Right cardiac atrium (tissue), 5 donors: Measurements from ENCODE around the gene SLC16A2. TPM values are rescaled to one million over a fixed set of nuclear protein-coding genes. Genes with fewer than 3 reads are reported as not detected.
"Not testable (repeated sequence)": the region's sequence is repeated elsewhere in the genome, so short reads cannot be mapped to it uniquely, and the experiment has no call there.

Experiments
- ATAC-seq, 2 donors: fragments of 200-7000 bp; cut with Tn5 transposase; one replicate each; pipeline versions ENCODE4 v1.8.0 to v1.9.1; 2020; ENCODE audit warnings: moderate library complexity in 2 of 2, mild to moderate bottlenecking in 1 of 2
- DNase-seq, 3 donors: peaks; one replicate each; pipeline ENCODE4 v3.0.0-alpha.2; 2020
- H3K27ac ChIP-seq: one replicate; pipeline ENCODE4 v1.5.1; 2013; ENCODE audit warnings: mild to moderate bottlenecking, low read length, control low read depth, moderate library complexity
- H3K27me3 ChIP-seq: one replicate; pipeline ENCODE4 v1.6.1; 2013; ENCODE audit not compliant: control insufficient read depth, insufficient read depth
- H3K4me1 ChIP-seq: one replicate; pipeline ENCODE4 v1.6.1; 2013; ENCODE audit warnings: low read length; ENCODE audit not compliant: control insufficient read depth, insufficient read depth
- H3K4me3 ChIP-seq: one replicate; pipeline ENCODE4 v1.5.1; 2013; ENCODE audit warnings: low read length, control low read depth
- H3K9me3 ChIP-seq: one replicate; pipeline ENCODE4 v1.6.1; 2013; ENCODE audit warnings: low read length; ENCODE audit not compliant: control insufficient read depth
- WGBS: extraction: QIAGEN DNeasy Blood & Tissue Kit; methylation state at CpG from one replicate; pipeline ENCODE4 v1.1.7; 2013; 5-methylcytosine and 5-hydroxymethylcytosine counted together
- intact Hi-C, 4 donors: fragments of 100-400 bp; cut with DNase I; formaldehyde crosslinking; loops; one replicate each; pipeline versions ENCODE4 v1.11.0 to v1.14.0; 2022 to 2023
- polyA plus RNA-seq: library from polyadenylated mRNA; stranded (reverse); fragments of 200-250 nt; gene quantifications from one replicate; pipeline ENCODE4 v1.2.3, GENCODE V29; 2013
- total RNA-seq, 4 donors: library from RNA; stranded (reverse); fragmentation: NEBNext Ultra II Directional; extraction: Animal tissue kit (Norgen Biotek cat#: 25700); gene quantifications; one replicate each; pipeline ENCODE4 v1.2.1, GENCODE V29; 2021
- donor health status: healthy with polysubstance abuse.
- donor health status: DM: no; HTN: yes; CAD: no.
- donor health status: DM: no; HTN: no; CAD: no.
- donor health status: DM: no; HTN: yes; CAD: no; lungs with severe emphysema.
- donor health status: DM: yes; HTN: yes; CAD: no.

The SLC16A2 gene
- total and polyA plus RNA-seq, 5 donors = 6.8 to 17.7 (median 12.4) TPM

- Histone ChIP-seq H3K27me3 (no peaks in the 10 kb centered on the region), H3K27ac (no peak overlapping the region), H3K4me3 (no peak overlapping the region), H3K9me3 (no peaks in the 10 kb centered on the region), H3K4me1 (no peaks in the 10 kb centered on the region)
- intact Hi-C loops = loop anchor here in 1 of 4 donors (10.0 kb wide), 1 partner anchor 60 kb away; no protein-coding TSS in a partner anchor
- DNase-seq = no peak
- WGBS = 76% methylated on average over 6 of the region's 6 CpGs
- no peak for ATAC-seq
Observed at GRCh38 chrX:74445099-74445498, 23.8 kb downstream of the SLC16A2 start.

GRCh38 chrX:74446876-74447275, 25.6 kb downstream of the SLC16A2 start:
- intact Hi-C loops = loop anchor here in 1 of 4 donors (10.0 kb wide), 1 partner anchor 62 kb away; no protein-coding TSS in a partner anchor
- H3K9me3 ChIP-seq = no peaks in the 10 kb centered on the region
- no peak overlapping the region for H3K27ac ChIP-seq
- H3K4me3 ChIP-seq = no peak overlapping the region
- H3K27me3 ChIP-seq = no peaks in the 10 kb centered on the region
- H3K4me1 ChIP-seq = peaks cover 1% of the 10 kb centered on the region
- 92% methylated on average over 1 of the region's 1 CpG for WGBS
- DNase-seq (no peak), ATAC-seq (no peak)

GRCh38 chrX:74448669-74449068, 27.4 kb downstream of the SLC16A2 start:
- H3K27me3 ChIP-seq = no peaks in the 10 kb centered on the region
- H3K4me1 ChIP-seq = peaks cover 1% of the 10 kb centered on the region
- ATAC-seq (no peak), DNase-seq (no peak)
- no peak overlapping the region for H3K4me3 ChIP-seq
- intact Hi-C loops = loop anchor here in 1 of 4 donors (10.0 kb wide), 1 partner anchor 64 kb away; no protein-coding TSS in a partner anchor
- no peak overlapping the region for H3K27ac ChIP-seq
- no peaks in the 10 kb centered on the region for H3K9me3 ChIP-seq
- 96% methylated on average over 5 of the region's 5 CpGs for WGBS

GRCh38 chrX:74449322-74449936, 28.1 kb downstream of the SLC16A2 start:
- H3K27me3 ChIP-seq = no peaks in the 10 kb centered on the region
- intact Hi-C loops = loop anchor here in 1 of 4 donors (10.0 kb wide), 1 partner anchor 65 kb away; no protein-coding TSS in a partner anchor
- DNase-seq = no peak
- no peak overlapping the region for H3K4me3 ChIP-seq
- H3K9me3 ChIP-seq = no peaks in the 10 kb centered on the region
- peaks cover 1% of the 10 kb centered on the region for H3K4me1 ChIP-seq
- no peak overlapping the region for H3K27ac ChIP-seq
- ATAC-seq = no peak
- WGBS = 96% methylated on average over 2 of the region's 2 CpGs

- Histone ChIP-seq H3K4me1 (peaks cover 1% of the 10 kb centered on the region), H3K27ac (no peak overlapping the region), H3K9me3 (no peaks in the 10 kb centered on the region), H3K4me3 (no peak overlapping the region), H3K27me3 (no peaks in the 10 kb centered on the region)
- WGBS = 89% methylated on average over 3 of the region's 3 CpGs
- intact Hi-C loops = loop anchor here in 1 of 4 donors (10.0 kb wide), 1 partner anchor 65 kb away; no protein-coding TSS in a partner anchor
- ATAC-seq = no peak
- no peak for DNase-seq
Observed at GRCh38 chrX:74449937-74450330, 28.6 kb downstream of the SLC16A2 start.

- Histone ChIP-seq H3K4me1 (peaks cover 1% of the 10 kb centered on the region), H3K27me3 (no peaks in the 10 kb centered on the region), H3K9me3 (no peaks in the 10 kb centered on the region), H3K27ac (no peak overlapping the region), H3K4me3 (no peak overlapping the region)
- intact Hi-C loops = no loop called here
- 63% methylated on average over 1 of the region's 1 CpG for WGBS
- ATAC-seq (peak; percentile 31 to 61), DNase-seq (no peak)
Observed at GRCh38 chrX:74450803-74451449, 29.6 kb downstream of the SLC16A2 start.

- Histone ChIP-seq H3K27me3 (no peaks in the 10 kb centered on the region), H3K27ac (no peak overlapping the region), H3K4me1 (peaks cover 1% of the 10 kb centered on the region), H3K4me3 (no peak overlapping the region), H3K9me3 (no peaks in the 10 kb centered on the region)
- intact Hi-C loops = no loop called here
- DNase-seq = peak in 1 of 3 donors; percentile 40
- no peak for ATAC-seq
- WGBS = 76% methylated on average over 5 of the region's 5 CpGs
Observed at GRCh38 chrX:74451450-74452198, 30.3 kb downstream of the SLC16A2 start.

- H3K4me1 ChIP-seq = peaks cover 1% of the 10 kb centered on the region
- no peaks in the 10 kb centered on the region for H3K27me3 ChIP-seq
- intact Hi-C loops = no loop called here
- H3K4me3 ChIP-seq = no peak overlapping the region
- WGBS = 94% methylated on average over 2 of the region's 2 CpGs
- H3K27ac ChIP-seq = no peak overlapping the region
- ATAC-seq (no peak), DNase-seq (no peak)
- H3K9me3 ChIP-seq = no peaks in the 10 kb centered on the region
Observed at GRCh38 chrX:74452199-74452481, 30.8 kb downstream of the SLC16A2 start.

- intact Hi-C loops = no loop called here
Observed at GRCh38 chrX:74453178-74453577, 31.9 kb downstream of the SLC16A2 start.

GRCh38 chrX:74454233-74454632, 32.9 kb downstream of the SLC16A2 start:
- H3K27me3 ChIP-seq, DNase-seq, H3K27ac ChIP-seq, H3K9me3 ChIP-seq, H3K4me3 ChIP-seq, intact Hi-C loops, H3K4me1 ChIP-seq, ATAC-seq: not testable (repeated sequence)
- WGBS = 79% methylated on average over 3 of the region's 3 CpGs

More at GRCh38 chrX:74453178-74453577, 31.9 kb downstream of the SLC16A2 start:
- DNase-seq = no peak
- no peaks in the 10 kb centered on the region for H3K27me3 ChIP-seq
- no peak overlapping the region for H3K27ac ChIP-seq
- no peak overlapping the region for H3K4me3 ChIP-seq
- no peaks in the 10 kb centered on the region for H3K9me3 ChIP-seq
- ATAC-seq = no peak
- peaks cover 1% of the 10 kb centered on the region for H3K4me1 ChIP-seq
- WGBS = 95% methylated on average over 7 of the region's 7 CpGs

GRCh38 chrX:74458736-74459135, 37.4 kb downstream of the SLC16A2 start:
- no peak for ATAC-seq
- intact Hi-C loops = no loop called here
- DNase-seq = no peak
- Histone ChIP-seq H3K27me3 (no peaks in the 10 kb centered on the region), H3K4me1 (no peaks in the 10 kb centered on the region), H3K27ac (no peak overlapping the region), H3K9me3 (no peaks in the 10 kb centered on the region), H3K4me3 (no peak overlapping the region)
- WGBS = 42% methylated on average over 1 of the region's 1 CpG
